ENCODE data around the gene DBX2.
A peak's percentile ranks its signal among the peaks of the same experiment; 100 is the strongest.
"Not testable (repeated sequence)": the region's sequence is repeated elsewhere in the genome, so short reads cannot be mapped to it uniquely, and the experiment has no call there.

The DBX2 gene

DNA sequence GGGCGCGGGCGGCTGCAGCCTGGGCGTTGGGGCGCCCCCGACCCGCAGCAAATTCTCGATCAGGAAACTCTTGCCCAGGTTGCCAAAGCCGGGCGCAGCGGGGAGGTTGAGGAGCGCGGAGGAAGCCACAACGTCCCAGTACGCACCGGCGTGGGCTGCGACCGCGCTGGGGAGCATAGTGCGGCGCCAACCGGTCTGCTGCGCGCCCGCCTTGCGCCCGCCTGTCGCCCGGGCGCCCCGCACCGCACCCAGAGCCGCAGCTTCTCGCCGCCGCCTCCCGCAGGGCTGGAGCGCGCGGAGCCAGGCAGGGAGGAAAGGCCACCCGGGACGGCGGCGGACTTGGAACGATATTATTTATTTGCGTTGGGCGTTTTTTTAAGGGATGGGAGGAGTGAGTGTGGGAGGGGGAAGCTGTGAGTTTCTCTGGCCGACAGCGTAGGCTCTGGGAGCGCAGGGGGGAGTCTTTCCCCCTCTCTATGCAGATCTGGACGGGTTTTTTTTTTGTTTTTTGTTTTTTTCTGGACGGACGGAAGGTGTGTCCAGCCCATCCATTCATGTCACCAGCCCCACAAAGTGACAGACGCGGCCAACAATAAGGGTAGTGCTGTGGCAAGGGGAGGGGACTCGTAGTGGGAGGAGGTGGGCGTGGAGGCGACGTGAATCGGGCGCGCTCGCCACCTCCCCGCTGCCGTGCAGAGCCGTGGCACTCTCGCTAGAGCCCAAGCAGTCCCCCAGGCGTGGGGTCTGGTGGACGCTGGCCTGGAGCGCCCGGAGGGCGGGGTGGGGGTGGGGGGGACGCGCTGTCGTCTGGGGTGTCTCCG, at the start of gene DBX2:
Gene DBX2, minus strand, starts transcription at position 349 of the 821 bp plus-strand sequence. Its CDS starts 172 bp downstream, at position 177.
- DNase-seq: peak; percentile 66

DNA sequence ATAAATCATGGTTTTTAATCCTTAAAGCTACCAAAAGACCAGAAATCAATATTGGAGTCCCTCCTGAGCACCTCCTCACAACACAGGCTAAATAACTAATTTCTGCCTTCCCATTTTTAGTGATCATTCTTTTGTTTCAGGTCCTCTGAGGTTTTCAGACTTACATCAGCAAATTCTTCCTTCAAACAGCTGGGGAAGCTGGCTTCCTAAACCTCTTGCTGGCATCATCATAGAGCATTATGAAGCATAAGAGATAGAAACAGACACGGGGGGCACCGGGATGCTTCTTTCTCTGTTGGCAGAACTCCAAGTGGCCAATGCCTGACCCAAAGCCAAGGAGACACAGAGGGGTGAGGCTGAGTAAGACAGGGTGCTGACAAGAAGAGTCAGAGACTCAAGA, 47.9 kb upstream of the DBX2 start:
- DNase-seq: no peak

DNA sequence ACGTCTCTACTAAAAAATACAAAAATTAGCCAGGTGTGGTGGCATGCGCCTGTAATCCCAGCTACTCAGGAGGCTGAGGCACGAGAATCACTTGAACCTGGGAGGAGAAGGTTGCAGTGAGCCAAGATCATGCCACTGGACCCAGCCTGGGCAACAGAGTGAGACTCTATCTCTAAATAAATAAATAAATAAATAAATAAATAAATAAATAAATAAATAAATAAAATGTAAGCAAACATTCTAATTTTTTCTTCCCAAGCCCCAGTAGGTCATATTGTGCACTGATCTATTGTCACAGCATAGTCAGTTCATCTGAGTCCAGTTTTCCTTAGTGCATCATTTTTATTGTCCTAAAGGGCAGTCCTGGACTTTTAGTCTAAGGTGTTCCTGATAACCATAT, 44.5 kb upstream of the DBX2 start:
- DNase-seq: not testable (repeated sequence)

DNA sequence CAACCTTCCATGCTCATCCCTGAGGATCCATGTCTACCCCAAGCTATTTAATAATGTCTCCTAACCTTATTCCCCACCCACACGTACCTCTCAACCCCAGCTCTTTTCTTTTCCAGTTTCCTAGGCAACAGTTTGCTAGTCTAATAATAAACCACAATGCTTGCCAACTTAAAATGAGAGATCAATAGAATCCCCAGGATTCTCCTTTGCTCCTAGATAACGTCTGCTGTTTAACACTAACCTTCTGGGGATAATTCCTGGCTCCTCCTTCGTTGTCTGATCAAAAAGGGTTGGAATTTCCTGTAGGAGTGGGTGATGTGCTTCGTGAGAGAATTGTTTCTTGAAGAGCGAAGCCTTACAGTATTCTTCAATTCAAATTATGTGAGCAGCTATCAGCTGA, 42.2 kb upstream of the DBX2 start:
- peak; percentile 8 for DNase-seq

DNA sequence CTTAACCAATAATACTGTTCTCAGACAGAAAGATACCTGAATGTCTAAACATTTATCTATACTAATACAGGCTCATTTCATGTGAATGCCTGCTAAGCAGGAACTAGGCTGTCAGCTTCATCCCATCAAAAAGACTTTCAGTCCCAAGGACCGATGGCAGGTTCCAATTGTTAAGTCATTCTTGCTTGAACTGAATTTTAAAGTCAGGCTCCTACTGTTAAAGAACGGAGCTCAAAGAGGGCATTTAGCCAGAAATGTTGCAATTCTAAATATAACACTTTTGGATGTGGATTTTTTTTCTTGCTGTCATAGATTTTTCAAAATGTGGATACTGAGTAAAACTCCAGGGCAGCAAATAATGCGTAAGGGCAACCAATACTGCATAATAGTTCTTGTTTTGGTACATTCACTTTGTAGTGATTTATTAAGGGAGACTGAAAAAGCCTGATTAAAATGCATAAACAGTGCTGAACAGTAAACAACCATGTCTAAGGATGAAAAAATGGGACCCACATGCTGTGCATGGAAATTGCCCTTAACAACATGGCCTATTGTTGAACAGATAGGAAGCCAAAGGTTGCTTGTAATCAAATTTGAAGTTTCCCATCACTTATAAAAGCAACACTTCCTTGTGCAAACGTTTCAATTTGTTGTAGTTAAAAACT, 38.6 kb upstream of the DBX2 start:
- peak; percentile 32 for DNase-seq

DNA sequence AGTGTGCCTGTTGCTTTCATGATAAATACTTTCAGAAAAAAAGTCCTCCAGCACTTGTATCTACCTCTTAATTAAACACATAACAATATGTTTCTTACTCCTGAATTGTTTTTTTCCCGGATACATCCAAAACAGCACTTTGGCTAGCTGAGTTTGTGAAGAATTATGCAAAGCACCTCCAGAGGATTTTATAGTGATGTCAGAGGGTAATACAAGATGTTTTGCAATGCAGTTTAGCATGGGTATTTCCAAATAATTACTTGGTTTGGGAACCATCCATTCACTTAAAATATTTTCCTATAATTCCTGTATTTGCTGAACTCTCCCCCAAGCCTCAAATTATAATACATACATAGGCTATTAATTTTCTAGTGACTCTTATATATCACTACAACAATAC, 37.7 kb upstream of the DBX2 start:
- DNase-seq: no peak

DNA sequence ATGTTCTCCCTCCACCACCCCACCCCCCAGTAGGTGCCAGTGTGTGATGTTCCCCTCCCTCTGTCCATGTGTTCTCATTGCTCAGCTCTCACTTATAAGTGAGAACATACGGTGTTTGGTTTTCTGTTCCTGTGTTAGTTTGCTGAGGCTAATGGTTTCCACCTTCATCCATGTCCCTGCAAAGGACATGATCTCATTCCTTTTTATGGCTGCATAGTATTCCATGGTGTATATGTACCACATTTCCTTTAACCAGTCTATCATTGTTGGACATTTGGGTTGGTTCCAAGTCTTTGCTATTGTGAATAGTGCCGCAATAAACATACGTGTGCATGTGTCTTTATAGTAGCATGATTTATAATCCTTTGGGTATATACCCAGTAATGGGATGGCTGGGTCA, 33.3 kb upstream of the DBX2 start:
- DNase-seq: not testable (repeated sequence)

DNA sequence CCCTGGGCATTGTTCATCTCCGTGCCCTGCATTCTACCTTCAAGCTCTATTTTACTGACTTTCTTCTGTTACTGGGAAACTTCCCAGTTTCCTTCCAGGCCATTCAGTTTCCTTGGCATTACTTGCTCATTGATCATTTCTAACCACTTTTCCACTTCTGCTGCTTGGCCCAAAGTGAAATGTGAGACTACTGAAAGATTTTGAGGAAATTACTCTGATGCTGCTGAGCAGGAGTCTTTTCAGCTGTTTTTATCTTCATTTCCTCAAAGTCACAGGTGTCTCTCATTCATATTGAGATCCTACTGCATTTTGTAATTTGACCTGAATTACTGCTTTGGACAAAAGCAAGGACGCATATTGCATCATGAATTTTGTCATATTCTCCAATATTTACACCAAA, 26.4 kb upstream of the DBX2 start:
- no peak for DNase-seq

DNA sequence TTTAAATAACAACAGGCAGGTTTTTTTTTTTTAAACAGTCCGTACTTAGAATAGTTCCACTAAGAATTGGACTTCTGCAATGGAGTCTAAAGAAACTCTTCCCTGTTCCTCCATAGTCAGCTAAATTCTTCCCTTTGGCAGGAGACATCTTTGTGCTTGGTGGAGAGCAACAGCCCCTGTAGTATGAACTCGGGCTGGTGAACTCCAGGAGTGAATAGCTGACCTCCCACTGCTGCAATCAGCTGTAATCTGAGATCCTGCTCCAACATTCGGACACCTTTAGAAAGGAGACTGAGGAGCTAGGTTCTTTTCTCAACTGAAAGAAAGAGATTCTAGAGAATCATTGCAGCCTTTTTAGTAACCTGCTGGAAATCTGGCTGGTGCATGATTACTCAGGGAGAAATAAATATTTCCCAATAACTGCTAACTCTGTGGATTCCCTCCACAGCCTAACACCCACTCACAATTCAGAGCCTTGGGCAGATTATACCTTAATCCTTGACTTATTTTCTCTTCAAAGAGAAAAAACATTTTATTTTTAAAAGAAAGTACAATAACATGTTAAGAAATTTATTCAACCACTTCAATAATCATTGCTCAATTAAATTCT, 25.6 kb upstream of the DBX2 start:
- DNase-seq: no peak

DNA sequence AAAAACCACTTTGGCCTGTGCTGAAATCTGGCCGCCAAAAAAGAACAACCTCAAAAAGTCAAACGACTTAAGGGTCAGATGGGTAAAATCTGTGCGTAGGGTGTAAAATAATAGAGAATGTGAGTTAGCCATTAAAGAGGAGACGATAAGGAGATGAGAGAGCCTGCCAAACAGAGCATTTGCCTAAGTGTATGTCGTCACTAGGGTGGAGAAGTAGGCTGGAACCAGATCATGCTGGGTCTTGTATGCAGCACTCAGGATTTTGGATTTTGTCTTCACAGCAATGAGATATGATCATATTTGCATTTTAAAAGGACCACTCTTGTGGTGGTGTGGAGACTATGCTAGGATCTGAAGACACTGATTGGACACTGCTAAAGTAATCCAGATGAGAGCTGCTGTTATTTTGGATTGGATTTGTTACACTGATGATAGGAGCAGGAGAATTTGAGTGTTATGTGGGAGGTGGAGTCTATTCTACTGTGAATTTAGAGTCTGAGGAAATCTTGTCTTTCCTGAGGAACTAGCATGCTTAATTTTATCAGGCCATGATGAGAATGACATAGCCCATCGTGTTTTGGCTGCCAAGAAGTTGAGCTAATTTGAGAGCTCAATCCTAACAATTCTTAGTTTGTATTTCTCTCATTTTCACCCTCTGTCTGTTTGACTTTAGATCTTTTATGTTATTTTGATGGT, 24.8 kb upstream of the DBX2 start:
- no peak for DNase-seq

DNA sequence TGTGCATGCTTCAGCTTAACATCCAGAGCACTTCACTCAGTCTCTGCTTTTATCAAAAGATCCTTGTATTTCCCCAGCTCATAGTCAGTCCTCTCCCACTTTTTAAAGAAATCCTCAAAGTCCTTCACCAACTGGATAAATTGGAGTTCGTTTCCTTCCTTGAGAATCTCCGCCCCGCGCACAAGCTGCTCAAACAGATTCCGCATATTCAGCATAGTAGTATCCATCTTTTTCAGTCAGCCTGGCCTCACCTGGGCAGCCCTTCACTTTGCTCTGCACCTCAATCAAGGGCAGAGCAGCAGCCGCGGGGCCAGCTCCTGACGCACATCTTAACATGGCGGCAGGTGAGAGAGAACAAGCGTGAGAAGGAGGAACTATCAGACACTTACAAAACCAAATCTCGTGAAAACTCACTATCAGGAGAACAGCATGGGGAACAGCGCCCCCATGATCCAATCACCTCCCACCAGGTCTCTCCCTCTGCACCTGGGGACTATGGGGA, 14.3 kb upstream of the DBX2 start:
- DNase-seq: no peak

DNA sequence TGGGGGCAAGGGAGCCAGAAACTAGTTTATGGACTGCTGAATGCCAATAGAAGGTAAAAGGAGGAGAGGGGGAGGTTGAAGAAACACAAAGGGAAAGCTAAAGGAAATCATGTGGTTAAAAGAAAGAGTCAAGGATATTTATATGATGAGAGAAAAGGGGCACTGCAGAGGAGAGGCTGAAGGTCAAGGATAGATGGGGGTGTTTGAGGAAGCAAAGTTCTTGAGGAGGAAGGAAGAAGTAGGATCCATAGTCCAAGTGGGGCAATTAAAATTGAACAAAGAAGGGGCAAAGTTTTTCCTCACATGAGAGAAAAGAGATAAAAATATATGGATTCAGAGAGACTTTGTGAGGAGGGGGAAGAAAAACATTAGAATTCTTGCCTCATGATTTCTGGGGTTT, 10.1 kb upstream of the DBX2 start:
- no peak for DNase-seq

DNA sequence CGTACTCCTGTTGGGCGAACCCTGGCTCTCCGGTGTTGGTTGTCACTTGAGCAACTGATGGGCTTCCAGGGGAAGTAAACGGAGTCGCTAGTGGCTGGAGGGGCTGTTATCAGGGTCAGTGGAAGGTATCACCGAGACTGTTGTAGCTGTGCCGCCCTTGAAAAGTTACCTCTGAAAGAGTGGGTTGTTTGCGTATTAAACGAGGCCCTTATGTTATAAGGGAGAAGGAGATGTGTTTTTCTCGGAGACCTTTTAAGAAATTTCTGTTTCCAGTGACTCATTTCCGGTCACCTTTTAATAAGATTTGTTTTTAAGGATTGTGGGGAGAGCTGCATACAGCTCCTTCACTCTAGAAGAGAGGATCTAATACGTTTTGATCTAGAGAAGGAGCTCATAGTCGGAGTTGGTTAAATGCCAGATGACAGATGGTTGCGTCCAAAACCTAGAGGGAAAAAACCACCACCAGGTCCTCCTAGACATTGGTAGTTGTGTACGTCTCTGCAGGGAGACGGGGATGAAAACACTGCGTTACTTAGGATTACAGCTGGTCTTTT, 750 bp upstream of the DBX2 start:
- peak; percentile 46 for DNase-seq

DNA sequence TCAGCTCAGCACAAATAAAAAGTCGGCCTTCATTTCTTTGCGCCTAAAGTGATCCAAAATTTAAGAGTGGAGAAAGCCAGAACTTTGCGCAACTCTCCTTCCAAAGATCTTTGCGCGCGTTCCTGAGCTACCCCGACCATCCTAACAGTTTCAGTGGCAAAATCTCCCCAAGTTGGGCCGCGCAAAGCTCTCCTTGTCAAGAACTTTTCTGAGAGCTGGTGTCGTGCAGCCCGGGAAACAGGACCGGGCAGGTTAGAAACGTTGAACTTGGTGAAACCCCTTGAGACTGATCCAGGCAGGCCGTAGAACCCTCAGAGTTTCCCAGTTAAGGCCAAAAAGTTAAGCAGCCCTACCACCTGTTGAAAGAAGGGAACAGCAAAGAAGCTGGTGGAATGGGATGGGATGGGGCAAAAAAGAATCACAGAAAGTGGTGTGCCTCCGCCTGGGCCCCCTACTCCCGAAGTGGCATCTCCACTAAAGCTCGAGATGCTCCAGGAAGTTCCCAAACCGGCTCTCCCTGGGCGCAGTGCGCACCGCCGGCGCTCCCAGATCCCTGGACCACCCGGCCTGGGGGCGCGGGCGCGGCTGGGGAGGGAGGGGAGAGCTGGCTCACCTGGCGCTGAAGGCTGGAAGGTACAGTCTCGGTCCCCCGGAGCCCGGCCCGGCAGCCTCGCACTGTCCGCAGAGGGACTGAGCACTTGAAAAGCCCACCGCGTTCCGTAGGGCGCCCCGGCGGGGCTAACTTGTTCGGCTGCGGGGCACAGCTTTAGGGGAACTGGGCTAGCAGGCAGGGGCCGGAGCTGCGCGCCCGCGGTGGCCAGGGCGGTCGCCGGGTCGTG, 768 bp downstream of the DBX2 start:
- peak; percentile 53 for DNase-seq

DNA sequence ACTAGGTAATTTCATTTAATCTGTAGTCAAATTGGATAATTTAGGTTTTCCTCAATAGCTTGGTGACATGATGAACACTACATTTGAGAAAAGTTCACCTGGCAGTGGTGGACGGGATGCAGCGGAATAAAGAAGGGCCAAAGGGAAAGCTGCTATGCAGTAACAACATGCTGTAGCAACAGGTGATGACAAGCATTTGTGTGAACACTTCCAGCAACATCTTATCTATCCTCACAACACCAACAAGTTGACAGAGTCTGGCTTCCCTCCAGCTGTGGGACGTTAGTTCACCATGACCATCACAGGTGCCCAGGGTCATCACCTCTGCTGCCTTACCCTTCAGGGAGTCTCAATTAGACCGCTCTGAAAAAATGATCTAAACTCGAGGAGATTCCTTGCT, 8.3 kb downstream of the DBX2 start:
- DNase-seq: no peak

DNA sequence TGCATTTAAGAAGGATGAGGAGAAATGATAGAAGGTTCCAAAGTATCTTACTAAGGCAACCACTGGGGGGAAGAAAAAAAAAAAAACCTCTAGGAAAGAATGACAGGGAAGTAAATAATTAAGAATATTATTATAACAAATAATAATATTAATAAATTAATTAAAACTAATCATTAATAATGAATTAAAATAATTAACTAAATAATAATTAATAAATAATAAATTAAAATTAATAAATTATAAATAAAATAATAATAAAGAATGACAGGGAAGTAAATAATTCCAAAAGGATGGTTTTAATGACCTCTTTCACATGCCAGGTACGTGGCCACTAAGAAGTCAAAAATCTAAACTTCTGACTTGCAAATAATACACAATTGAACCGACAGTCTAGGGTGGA, 9.9 kb downstream of the DBX2 start:
- no peak for DNase-seq

DNA sequence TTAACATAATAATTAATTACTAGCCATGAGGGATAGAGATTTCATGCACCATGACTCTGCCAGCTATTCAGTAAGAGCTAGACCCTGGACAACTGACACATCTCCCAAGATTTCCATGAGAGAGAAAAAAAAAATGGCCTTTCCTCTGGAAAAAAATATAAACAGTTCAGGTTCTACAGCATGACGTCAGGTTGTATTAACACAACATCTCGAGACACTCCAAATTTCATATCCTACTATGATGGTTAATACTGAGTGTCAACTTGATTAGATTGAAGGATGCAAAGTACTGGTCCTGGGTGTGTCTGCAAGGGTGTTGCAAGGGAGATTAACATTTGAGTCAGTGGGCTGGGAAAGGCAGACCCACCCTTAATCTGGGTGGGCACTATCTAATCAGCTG, 11.1 kb downstream of the DBX2 start:
- no peak for DNase-seq

DNA sequence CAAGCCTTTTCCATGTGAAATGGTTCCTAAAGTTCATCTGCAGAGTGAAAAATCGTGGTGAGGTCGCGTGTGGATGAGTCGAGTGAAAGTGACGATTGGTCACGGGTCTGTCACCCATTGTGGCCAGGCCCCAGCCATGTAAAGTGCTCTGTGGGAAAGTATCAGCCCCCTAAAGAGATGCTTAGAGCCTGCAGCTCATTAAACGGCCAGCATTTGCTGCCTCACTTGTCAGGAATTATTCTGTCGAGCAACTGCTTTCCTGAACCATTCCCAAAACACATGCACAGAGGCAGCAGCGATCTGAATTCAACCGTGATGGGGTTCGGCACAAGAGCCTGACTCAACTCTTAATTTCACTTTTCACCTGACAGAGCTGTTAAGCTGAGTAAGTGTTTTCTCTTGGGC, 16.0 kb downstream of the DBX2 start:
- DNase-seq: peak; percentile 71

DNA sequence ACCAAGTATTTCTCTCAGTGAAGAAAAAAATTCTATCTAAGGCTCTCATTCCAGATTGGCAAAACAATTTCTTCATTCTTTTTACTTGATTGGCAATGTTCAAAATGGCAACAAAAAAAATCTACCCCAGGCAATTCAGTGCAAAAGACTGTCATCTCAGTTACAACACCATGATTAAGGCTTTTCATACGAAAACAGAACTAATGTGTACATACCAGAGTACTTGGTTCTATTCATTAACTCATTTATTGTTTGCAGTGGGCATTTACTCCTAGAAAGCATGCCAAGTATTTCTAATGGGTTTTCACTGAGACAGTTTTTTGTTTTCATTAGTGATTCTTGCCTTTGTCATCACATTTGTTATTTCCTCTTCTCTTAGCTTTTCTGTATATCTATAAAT, 33.0 kb downstream of the DBX2 start:
- DNase-seq: no peak

DNA sequence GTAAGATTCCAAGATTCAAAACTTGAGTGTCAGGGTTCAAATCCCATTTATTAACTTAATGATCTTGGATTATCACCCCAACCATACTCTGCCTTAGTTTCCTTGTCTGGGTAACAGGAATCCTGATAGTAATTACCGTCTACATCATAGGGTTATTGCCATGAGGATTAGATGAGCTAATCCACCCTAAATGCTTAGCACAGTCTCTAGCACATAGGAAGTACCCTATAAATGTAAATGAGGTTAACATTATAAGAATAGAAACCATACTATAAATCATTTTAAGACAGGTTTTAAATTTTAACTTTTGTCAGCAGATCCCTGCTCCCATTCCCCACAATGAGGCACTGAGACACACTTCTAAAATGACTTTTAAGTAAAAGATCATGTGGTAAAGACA, 36.5 kb downstream of the DBX2 start:
- DNase-seq: no peak

DNA sequence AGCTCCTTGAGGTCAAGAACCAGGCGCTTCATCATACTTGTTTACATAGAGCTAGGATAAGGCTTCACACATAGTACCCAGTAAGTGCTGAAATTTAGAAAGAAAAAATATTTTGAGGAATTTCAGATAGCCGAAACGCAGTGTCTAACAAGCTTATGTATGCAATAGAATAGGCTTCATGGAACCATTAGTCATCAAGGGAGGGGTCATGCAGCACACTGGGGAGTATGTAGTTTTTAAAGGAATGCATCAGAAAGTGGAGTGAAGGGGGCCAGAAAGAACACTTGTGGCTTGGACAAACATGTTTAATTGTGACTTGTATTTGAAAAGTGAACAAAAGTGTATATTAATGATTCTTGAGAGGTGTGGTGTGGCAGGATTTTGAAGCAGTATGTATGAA, 38.1 kb downstream of the DBX2 start:
- no peak for DNase-seq

DNA sequence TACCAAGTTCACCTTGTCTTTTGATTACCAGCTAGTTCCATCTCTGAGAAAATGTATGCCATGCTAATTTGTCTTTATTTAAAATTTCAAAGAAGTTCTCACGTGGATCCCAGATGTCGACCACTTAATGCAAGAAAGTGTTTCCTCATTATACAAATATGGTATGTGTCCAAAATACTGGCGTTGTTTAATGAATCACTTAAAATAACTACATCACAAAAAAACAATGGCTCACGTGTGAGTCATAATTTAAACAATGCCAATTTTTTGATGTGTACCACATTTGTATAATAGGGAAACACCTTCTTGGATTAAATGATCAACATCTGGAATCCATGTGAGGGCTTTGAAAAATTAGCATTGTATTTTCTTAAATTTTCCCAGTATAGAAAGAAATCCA, 40.8 kb downstream of the DBX2 start:
- DNase-seq: peak; percentile 8

Data from eye (tissue), 1 donor.